ENCODE results near the gene EDN3.

DNA sequence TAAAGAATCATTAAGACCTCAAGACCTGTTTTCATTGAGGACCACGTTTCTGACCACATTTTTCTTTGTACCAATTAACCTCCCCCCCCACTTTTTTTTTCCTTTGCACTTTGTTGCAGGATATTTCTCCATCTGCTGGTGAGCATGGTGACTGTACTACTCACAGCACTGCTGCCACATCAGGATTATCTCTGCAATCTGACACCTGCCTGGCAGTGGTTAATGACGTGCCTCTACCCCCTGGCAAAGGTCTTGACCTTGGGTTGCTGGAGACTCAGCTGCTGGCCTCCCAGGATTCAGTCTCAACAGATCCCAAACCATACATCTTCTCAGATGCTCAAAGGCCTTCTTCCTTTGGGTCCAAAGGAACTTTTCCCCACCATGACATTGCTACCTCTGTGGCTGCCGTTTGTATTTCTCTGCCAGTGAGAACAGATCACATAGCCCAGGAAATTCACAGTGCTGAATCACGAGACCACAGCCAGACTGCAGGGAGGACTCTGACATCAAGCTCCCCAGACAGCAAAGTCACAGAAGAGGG is 46.6 kb upstream of the EDN3 start:
- TF ChIP-seq GATA2 (IDR thresholded peaks at IDR 0.05; ENCODE audit: low read depth, low read length) (peak; percentile 54), GATA3 (IDR thresholded peaks at IDR 0.05; ENCODE audit: low read depth, low read length) (peak; percentile 67)

All from SH-SY5Y (cell line).